MG63 (cell line): ENCODE results near the gene TMEM37. TPM values are rescaled to one million over a fixed set of nuclear protein-coding genes. Genes with fewer than 3 reads are reported as not detected.

Experiments
- DNase-seq: peaks from one replicate; pipeline ENCODE4 v3.0.0-alpha.2; 2020
- H3K27me3 ChIP-seq: fragments of 250-450 bp; sonication (Bioruptor Pico); 2 replicates; pipeline ENCODE4 v1.5.1; 2020; ENCODE audit warnings: mild to moderate bottlenecking, moderate library complexity
- H3K36me3 ChIP-seq: fragments of 250-450 bp; sonication (Bioruptor Pico); 2 replicates; pipeline ENCODE4 v1.5.1; 2020; ENCODE audit warnings: mild to moderate bottlenecking, moderate library complexity
- H3K4me3 ChIP-seq: fragments of 250-450 bp; sonication (Bioruptor Pico); 2 replicates; pipeline ENCODE4 v1.5.1; 2020; ENCODE audit warnings: mild to moderate bottlenecking, moderate library complexity
- H3K9me3 ChIP-seq: fragments of 250-450 bp; sonication (Bioruptor Pico); 2 replicates; pipeline ENCODE4 v1.5.1; 2020; ENCODE audit warnings: mild to moderate bottlenecking, moderate library complexity
- total RNA-seq: library from RNA; depleted of rRNA; stranded (reverse); fragments of >200 nt; shearing (Covaris generic); gene quantifications from 2 replicates; pipeline ENCODE4 v1.2.3, GENCODE V29; 2014; ENCODE audit warnings: low replicate concordance

TMEM37 gene
- total RNA-seq, 1 experiment from 2014 or later: 0.56 TPM

- H3K9me3 ChIP-seq: no peaks in the 10 kb centered on the region
- no peaks in the 10 kb centered on the region for H3K36me3 ChIP-seq
- H3K4me3 ChIP-seq: no peak overlapping the region
- no peak for DNase-seq
- H3K27me3 ChIP-seq: no peaks in the 10 kb centered on the region
Observed at GRCh38 chr2:119463990-119464389, 32.3 kb downstream of the TMEM37 start.

GRCh38 chr2:119464981-119465380 is 33.3 kb downstream of the TMEM37 start:
- Histone ChIP-seq H3K36me3 (no peaks in the 10 kb centered on the region), H3K27me3 (no peaks in the 10 kb centered on the region), H3K4me3 (no peak overlapping the region), H3K9me3 (no peaks in the 10 kb centered on the region)
- DNase-seq: no peak

DNA sequence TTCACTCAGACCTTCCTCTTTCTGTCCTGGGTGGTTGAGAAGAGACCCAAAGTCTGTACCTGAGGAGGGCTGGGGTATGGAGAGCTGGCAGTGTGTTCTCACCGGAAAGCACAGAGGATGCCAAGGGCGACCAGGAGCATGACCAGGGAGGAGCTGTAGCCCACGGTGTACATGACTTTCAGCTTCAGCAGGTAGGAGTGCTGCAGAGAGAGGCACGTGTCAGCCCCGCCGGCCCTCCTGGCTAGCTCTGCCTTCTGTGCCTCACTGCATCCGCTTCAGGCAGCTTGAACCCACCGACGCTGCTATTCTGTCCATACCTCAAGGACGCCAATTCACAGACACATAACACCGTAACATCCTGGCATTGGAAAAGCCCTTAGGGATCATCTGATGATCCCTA is 34.0 kb downstream of the TMEM37 start:
- DNase-seq: no peak
- H3K36me3 ChIP-seq: no peaks in the 10 kb centered on the region
- H3K4me3 ChIP-seq: no peak overlapping the region
- no peaks in the 10 kb centered on the region for H3K27me3 ChIP-seq
- no peaks in the 10 kb centered on the region for H3K9me3 ChIP-seq

DNA sequence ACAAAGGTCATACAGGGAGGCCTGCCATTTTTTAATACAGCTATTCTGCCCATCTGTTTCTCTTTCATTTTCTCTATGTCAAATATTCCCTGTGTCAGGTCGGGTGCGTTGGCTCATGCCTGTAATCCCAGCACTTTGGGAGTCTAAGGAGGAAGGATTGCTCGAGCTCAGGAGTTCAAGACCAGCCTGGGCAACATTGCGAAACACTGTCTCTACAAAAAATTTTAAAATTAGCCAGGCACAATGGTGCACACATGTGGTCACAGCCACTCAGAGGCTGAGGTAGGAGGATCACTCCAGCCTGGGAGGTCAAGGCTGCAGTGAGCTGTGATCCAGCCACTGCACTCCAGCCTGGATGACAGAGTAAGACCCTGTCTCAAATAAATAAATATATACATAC is 34.7 kb downstream of the TMEM37 start:
- no peaks in the 10 kb centered on the region for H3K27me3 ChIP-seq
- no peaks in the 10 kb centered on the region for H3K9me3 ChIP-seq
- no peak for DNase-seq
- H3K4me3 ChIP-seq: no peak overlapping the region
- H3K36me3 ChIP-seq: no peaks in the 10 kb centered on the region

DNA sequence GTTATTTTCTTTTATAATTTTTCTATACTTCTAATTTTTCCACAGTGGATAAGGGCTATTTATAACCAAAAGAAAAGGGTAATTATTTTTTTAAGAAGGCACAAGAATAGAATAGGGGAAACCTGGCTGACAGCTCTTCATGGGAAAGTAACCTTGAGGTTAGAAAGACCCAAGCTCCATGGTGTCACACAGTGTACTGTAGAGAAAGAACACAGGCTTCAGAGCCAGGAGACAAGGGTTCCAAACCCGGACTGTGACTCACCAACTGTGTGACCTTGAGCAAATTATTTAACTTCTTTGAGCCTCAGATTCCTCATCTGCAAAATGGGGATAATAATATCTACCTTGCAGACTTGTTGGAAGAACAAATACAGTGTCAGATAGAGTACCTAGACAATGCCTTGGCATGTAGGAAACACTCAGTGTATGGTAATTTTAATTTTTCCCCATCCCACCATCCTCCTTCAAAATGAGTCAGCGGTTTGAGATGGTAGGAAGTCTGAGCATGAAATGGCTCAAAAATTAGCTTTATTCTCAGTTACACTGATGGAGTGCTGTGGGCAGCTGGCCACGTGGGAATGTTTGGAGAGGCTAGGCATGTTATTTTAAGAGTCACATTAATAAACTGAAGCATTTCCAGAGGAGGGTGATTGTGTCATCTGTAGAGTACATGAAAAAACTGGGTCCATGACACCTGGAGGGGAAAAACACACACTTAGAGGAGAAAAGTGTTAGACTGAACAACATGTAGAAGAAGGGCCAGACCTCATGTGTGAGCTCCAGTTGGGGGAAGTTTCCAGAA is 36.7 kb downstream of the TMEM37 start:
- no peaks in the 10 kb centered on the region for H3K27me3 ChIP-seq
- no peaks in the 10 kb centered on the region for H3K9me3 ChIP-seq
- H3K36me3 ChIP-seq: no peaks in the 10 kb centered on the region
- DNase-seq: no peak
- H3K4me3 ChIP-seq: no peak overlapping the region

DNA sequence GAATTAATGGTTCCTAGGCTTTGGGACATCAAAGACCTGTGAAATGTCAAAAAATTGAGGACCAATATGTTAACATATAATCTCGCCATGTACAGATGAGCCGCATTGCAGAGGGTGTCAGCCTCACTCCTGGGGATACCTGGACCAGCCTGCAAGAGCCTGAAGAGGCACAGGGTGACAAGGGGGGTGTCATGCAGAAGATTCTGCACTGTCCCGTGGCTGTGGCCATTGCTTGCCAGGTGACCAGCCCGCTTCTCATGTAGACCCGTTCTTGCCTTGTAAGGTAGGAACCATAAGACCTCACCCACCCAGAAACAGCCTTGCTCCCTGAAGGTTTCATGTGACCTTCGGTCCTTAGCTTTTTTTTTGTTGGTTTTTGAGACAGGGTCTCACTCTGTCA is 37.5 kb downstream of the TMEM37 start:
- Histone ChIP-seq H3K4me3 (no peak overlapping the region), H3K36me3 (no peaks in the 10 kb centered on the region), H3K9me3 (no peaks in the 10 kb centered on the region), H3K27me3 (no peaks in the 10 kb centered on the region)
- no peak for DNase-seq

DNA sequence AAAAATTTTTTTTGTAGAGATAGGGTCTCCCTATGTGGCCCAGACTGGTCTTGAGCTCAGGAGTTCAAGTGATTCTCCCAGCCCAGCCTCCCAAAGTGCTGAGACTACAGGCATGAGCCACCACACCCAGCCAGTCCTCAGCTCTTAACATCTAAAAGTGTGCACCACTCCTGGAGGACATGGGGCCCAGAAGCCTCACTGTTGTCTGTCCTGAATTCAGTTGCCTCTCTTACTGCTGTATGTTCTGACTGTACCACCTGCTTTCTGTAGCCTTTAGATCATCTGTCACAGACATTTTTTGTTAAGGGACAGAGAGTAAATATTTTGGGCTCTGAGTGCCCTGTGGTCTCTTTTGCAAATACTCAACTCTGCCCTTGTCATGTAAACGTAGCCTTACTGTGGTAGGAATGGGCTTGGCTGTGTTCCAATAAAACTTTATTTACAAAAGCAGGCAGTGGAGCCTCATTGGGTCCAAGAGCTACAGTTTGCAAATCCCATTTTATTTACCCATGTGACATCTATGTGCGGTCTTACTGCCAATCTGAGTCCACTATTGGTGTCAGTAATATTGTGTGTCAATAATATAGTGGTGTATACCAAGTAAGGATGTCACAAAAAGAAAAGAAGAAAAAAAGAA is 38.1 kb downstream of the TMEM37 start:
- no peaks in the 10 kb centered on the region for H3K9me3 ChIP-seq
- DNase-seq: no peak
- no peaks in the 10 kb centered on the region for H3K27me3 ChIP-seq
- H3K4me3 ChIP-seq: no peak overlapping the region
- no peaks in the 10 kb centered on the region for H3K36me3 ChIP-seq

DNA sequence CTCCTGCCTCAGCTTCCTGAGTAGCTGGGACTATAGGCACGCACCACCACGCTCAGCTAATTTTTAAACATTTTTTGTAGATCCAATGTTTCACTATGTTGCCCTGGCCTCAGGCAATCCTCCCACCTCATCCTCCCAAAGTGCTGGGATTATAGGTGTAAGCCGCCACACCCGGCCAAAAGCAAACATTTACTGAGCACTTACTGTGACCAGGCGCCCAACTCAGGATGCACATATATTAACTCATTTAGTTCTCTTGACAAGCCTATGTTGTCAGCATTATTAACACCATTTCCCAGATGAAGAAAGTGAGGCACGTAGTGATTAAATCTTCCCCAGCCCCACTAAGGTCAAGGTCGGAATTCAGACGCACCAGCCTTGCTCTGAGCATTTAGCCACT is 41.1 kb downstream of the TMEM37 start:
- Histone ChIP-seq H3K27me3 (no peaks in the 10 kb centered on the region), H3K9me3 (no peaks in the 10 kb centered on the region), H3K4me3 (no peak overlapping the region), H3K36me3 (no peaks in the 10 kb centered on the region)
- no peak for DNase-seq

- no peak overlapping the region for H3K4me3 ChIP-seq
- no peak for DNase-seq
- no peaks in the 10 kb centered on the region for H3K36me3 ChIP-seq
- no peaks in the 10 kb centered on the region for H3K27me3 ChIP-seq
- H3K9me3 ChIP-seq: no peaks in the 10 kb centered on the region
Observed at GRCh38 chr2:119473621-119474370, 42.1 kb downstream of the TMEM37 start.

GRCh38 chr2:119474371-119475224 is 42.9 kb downstream of the TMEM37 start:
- H3K36me3 ChIP-seq: no peaks in the 10 kb centered on the region
- no peak overlapping the region for H3K4me3 ChIP-seq
- no peaks in the 10 kb centered on the region for H3K9me3 ChIP-seq
- no peaks in the 10 kb centered on the region for H3K27me3 ChIP-seq
- no peak for DNase-seq

- no peaks in the 10 kb centered on the region for H3K27me3 ChIP-seq
- H3K4me3 ChIP-seq: no peak overlapping the region
- no peaks in the 10 kb centered on the region for H3K9me3 ChIP-seq
- no peak for DNase-seq
- H3K36me3 ChIP-seq: no peaks in the 10 kb centered on the region
Observed at GRCh38 chr2:119475225-119475856, 43.7 kb downstream of the TMEM37 start.

DNA sequence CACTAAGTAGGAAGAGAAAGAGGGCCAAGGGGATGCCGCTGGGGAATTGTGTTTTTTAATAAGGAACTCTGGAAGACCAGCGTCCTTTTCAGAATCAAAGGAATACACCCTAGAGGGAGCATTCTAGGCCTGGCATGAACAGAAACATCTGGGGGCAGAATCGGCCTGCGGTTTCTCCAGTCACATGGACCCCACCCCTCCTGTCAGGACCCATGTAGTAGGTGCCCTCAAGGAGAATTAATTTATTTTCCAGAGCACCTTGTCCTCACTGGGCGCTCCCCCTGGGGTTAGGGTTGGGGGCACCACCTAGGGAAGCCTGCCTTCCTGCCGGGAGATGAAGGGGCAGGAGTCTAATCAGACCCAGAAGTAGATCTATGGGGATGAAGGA is 44.2 kb downstream of the TMEM37 start:
- DNase-seq: no peak
- Histone ChIP-seq H3K4me3 (no peak overlapping the region), H3K9me3 (no peaks in the 10 kb centered on the region), H3K27me3 (no peaks in the 10 kb centered on the region), H3K36me3 (no peaks in the 10 kb centered on the region)

GRCh38 chr2:119476301-119477112 is 44.9 kb downstream of the TMEM37 start:
- Histone ChIP-seq H3K36me3 (no peaks in the 10 kb centered on the region), H3K9me3 (no peaks in the 10 kb centered on the region), H3K27me3 (no peaks in the 10 kb centered on the region), H3K4me3 (no peak overlapping the region)
- peak; percentile 75 for DNase-seq

DNA sequence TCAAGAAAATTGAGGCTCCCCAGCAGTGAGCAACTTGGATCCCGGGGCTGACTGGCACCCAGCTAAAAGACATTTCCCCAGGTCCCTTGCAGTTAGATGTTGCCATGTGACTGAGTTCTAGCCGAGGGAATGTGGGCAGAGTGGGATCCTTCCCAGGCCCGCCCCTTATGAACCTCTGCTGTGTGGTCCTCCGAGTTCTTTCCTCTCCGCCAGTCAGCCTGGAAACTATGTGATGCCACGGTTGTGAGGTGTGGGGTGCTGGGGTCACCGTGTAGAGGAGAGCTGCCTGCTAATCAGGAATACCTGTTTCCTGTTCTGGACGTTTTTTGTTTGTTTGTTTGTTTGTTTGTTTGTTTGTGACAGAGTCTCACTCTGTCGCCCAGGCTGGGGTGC is 45.5 kb downstream of the TMEM37 start:
- H3K36me3 ChIP-seq: no peaks in the 10 kb centered on the region
- H3K9me3 ChIP-seq: no peaks in the 10 kb centered on the region
- no peak overlapping the region for H3K4me3 ChIP-seq
- no peak for DNase-seq
- no peaks in the 10 kb centered on the region for H3K27me3 ChIP-seq

- no peak for DNase-seq
- Histone ChIP-seq H3K36me3 (no peaks in the 10 kb centered on the region), H3K27me3 (no peaks in the 10 kb centered on the region), H3K9me3 (no peaks in the 10 kb centered on the region), H3K4me3 (no peak overlapping the region)
Observed at GRCh38 chr2:119478188-119478977, 46.7 kb downstream of the TMEM37 start.
